ENCODE data around the gene MS4A3. TPM values are rescaled to one million over a fixed set of nuclear protein-coding genes. Genes with fewer than 3 reads are reported as not detected.
"Not testable (repeated sequence)": the region's sequence is repeated elsewhere in the genome, so short reads cannot be mapped to it uniquely, and the experiment has no call there.

Gene MS4A3
- polyA plus RNA-seq, 3 donors = 0.56 to 1.6 (median 0.83) TPM

DNA sequence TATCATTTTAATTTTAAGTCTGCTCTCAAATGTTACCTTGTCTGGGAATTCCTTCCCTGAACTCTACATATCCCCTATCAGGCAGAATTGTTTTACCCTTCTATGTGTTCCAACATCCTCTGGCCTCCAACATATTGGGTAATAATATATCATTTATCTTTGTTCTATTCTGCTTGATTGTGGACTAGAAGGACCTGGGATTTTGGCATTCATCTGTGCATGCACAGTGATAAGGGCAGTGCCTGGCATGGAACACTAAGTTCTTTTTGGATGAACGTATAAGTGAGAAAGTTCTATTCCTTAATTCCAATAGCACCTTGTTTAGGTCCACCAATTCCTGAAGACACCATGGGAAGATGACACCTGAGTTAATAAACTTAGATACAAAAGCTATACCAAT is 30.8 kb downstream of the MS4A3 start:
- no peak for DNase-seq (ENCODE audit: low read depth in 3 of 3, low spot score in 2 of 3)

DNA sequence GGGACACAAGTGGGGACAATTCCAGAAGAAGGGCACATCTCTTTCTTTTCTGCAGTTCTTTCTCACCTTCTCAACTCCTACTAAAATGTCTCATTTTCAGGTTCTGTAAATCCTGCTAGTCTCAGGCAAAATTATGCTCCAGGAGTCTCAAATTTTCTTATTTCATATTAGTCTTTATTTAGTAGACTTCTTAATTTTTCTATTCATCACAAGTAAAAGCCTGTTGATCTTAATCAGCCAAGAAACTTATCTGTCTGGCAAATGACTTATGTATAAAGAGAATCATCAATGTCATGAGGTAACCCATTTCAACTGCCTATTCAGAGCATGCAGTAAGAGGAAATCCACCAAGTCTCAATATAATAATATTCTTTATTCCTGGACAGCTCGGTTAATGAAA is 31.9 kb downstream of the MS4A3 start, which contains the start of gene MS4A2:
TSS of gene MS4A2 (plus strand) at position 301 of the 400 bp plus-strand sequence. CDS start 102 bp downstream, outside the sequence.
- no peak for DNase-seq (ENCODE audit: low read depth in 3 of 3, low spot score in 2 of 3)

DNA sequence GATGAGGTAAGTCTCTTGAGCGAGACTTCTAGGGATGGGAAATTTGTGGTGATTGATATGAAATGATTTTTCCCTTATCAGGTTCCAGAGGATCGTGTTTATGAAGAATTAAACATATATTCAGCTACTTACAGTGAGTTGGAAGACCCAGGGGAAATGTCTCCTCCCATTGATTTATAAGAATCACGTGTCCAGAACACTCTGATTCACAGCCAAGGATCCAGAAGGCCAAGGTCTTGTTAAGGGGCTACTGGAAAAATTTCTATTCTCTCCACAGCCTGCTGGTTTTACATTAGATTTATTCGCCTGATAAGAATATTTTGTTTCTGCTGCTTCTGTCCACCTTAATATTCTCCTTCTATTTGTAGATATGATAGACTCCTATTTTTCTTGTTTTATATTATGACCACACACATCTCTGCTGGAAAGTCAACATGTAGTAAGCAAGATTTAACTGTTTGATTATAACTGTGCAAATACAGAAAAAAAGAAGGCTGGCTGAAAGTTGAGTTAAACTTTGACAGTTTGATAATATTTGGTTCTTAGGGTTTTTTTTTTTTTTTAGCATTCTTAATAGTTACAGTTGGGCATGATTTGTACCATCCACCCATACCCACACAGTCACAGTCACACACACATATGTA is 39.1 kb downstream of the MS4A3 start:
- no peak for DNase-seq (ENCODE audit: low read depth in 3 of 3, low spot score in 2 of 3)

DNA sequence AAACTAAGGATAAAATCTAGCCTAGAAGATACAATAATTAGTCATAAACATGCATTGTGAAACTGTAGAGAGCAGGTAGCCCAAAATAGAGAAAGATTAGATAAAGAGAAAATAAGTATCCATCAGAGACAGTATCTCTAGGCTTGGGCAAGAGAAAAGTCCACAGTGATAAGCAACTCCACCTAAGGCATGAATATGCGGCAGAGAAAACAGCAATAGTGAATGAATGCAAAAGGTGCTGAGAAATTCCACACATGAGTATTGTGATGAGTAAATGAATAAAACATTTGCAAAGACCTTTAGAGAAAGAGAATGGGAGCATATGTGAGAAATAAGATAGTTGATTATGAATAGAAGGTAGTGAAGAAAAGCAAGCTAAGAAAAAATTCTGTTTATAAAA is 40.7 kb downstream of the MS4A3 start:
- no peak for DNase-seq (ENCODE audit: low read depth in 3 of 3, low spot score in 2 of 3)

DNA sequence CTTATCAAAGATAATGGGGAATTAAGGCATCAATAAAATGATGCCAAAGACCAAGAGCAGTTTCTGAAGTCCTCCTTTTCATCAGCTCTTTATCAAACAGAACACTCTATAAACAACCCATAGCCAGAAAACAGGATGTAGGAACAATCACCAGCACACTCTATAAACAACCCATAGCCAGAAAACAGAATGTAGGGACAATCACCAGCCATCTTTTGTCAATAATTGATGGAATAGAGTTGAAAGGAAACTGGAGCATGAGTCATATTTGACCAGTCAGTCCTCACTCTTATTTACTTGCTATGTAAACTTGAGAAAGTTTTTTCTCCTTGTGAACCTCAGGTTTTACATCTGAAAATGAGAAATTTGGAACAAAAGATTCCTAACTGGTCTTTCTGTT is 42.0 kb downstream of the MS4A3 start:
- DNase-seq (ENCODE audit: low read depth in 3 of 3, low spot score in 2 of 3) = no peak

DNA sequence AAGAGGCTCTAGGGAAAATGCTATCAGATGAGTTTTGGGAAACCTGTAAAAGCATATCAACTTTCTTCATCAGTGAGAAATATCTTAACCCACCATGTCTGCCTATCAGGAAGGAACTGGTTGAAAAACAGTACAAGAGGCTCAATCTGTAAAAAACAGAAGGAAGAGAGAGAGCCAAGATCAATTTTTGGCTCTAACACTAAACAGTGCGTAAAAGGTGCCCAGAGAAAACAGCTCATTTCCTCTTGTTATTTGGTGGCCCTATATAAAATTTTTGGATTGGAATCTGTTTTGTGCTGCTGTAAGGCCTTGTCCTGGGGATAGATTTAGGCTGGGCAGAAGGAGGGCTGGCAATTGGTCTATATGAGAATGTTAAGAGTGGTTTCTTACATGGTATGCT is 44.1 kb downstream of the MS4A3 start:
- DNase-seq (ENCODE audit: low read depth in 3 of 3, low spot score in 2 of 3) = no peak

DNA sequence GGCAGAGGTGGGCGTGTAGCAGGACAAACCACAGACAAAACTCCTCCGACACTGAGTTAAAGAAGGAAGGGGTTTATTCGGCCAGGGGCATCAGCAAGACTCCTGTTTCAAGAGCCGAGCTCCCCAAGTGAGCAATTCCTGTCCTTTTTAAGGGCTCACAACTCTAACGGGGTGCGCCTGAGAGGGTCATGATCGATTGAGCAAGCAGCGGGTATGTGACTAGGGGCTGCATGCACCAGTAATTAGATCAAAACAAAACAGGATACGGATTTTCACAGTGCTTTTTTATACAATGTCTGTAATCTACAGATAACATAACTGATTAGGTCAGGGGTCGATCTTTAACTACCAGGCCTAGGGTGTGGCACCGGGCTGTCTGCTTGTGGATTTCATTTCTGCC is 44.9 kb downstream of the MS4A3 start:
- DNase-seq (ENCODE audit: low read depth in 3 of 3, low spot score in 2 of 3) = not testable (repeated sequence)

DNA sequence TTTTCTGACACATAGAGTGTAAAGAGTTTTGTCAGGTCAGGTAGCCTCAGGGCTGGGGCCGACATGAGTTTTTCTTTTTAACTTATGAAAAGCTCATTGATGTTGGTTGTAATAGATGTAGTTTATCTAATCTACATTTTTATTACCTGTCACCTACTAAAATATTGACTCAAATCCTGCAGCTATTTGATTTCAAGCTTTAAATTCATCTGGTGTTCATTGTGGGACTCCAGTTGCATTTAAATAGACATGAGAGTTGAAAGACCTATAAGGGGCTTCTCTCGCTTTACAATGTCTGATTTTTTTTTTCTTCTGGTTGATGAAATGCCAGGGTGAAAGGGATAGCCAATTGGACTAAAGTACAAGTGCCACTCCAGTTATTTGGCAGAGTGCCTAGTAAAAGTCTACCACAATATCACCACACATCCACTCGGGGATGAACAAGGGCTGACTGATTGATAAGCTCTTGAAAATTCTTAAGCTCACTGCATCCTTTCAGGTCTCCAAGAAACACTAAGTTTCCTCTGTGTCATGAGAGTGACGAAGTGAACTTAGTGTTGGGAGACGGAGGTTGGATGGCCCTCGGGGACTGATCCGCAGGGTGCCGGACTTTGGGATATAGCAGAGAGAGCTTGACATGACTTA is 48.1 kb downstream of the MS4A3 start:
- DNase-seq (ENCODE audit: low read depth in 3 of 3, low spot score in 2 of 3) = not testable (repeated sequence)

DNA sequence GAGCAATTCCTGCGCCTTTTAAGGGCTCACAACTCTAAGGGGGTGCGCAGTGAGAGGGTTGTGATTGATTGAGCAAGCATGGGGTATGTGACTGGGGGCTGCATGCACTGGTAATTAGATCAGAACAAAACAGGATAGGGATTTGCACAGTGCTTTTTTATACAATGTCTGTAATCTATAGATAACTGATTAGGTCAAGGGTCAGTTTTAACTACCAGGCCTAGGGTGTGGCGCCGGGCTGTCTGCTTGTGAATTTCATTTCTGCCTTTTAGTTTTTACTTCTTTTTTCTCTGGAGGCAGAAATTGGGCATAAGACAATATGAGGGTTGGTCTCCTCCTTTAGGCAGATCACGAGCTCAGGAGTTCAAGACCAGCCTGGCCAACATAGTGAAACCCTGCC is 52.2 kb downstream of the MS4A3 start:
- DNase-seq (ENCODE audit: low read depth in 3 of 3, low spot score in 2 of 3) = not testable (repeated sequence)

DNA sequence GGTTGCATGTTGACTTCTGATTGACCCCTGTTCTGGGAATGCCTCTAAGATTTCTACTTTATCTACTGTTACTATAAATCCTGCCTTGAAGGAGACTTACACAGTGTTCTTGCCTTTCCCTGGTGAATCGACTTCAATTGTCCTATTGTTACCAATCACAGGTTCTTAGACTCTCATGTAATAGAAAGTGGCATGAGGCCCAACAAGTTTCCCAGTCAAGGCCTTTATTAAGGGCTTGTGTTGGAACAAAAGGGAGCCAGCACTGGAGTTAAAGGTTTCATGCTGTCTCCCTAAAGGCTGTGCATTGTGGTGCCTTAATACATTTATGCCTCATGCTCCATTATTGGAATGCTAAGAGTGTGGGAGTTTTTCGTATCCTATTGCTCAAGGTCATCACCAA is 55.3 kb downstream of the MS4A3 start:
- no peak for DNase-seq (ENCODE audit: low read depth in 3 of 3, low spot score in 2 of 3)

DNA sequence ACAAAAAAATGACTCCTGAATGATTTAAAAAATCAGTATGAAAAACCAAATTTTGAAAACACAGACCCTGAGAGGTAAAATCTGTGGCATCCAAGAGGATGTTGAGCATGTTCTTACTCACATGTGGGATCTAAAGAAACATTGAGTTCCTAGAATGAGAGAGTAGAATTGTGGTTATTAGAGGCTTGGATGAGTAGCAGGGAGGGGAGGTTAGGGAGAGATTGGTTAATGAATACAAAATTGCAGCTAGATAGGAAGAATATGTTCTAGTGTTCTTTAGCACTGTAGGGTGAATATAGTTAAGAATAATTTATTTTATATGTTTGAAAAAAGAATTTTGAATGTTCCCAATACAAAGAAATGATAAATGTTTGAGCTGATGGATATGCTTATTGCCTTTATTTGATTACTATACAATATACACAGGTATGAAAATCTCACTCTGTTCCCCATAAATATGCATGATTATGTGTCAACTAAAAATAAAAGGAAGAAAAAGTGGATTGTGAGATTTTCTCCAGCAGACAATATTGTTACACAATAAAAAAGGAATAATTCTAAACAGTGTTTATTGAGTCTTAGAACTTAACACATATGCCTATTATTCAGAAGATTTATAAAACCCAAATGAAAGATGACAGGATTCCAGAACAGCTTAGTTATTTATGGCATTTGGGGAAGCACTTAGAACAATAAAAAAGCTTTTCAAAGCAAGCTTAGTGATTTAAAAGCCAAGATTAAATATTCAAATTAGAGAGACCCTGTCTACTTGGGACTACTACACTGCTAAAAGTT is 60.7 kb downstream of the MS4A3 start:
- DNase-seq (ENCODE audit: low read depth in 3 of 3, low spot score in 2 of 3) = no peak

DNA sequence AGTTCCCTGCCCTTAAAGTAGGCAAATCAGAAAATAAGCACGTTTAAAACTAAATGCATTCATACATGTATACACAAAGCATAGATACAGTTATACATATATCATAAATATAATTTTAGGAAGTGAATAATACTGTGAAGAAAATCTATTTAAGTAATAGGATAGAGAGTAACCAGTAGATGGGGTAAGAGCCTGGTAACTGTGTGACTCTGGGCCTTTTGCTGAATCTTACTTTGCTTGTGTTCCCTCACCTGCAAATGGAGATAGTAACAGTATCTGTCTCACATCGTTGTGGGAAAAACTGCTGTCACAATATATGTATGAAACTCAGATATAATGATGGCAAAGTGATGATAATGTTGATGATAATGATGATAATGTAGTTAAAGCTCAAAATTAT is 61.9 kb downstream of the MS4A3 start:
- DNase-seq (ENCODE audit: low read depth in 3 of 3, low spot score in 2 of 3) = no peak

DNA sequence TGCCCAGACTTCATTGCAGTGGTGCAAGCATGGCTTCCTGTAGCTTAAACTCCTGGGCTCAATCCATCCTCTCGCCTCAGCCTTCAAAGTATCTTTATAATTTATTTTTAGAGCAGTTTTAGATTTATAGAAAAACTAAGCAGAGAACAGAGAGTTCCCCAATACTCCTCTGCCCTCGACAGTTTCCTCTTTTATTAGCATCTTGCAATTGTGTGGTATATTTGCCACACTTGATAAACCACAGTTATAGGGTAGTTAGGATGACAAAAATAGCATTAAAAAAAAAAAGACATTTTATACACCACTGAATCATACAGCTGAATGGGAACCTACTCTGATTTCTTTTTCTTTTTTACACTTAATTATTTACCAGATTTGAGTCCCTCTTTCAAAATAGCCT is 63.2 kb downstream of the MS4A3 start:
- DNase-seq (ENCODE audit: low read depth in 3 of 3, low spot score in 2 of 3) = no peak

Other genes with a start within 250 kb of the MS4A3 start
- gene MRPL16, start 245.9 kb upstream of the MS4A3 start, polyA plus RNA-seq (ENCODE audit: insufficient read length in 3 of 3) = 10 to 100 TPM; 60.2 to 68.3 (median 62.8) TPM
- not detected for gene CBLIF, start 211.2 kb upstream of the MS4A3 start, polyA plus RNA-seq (ENCODE audit: insufficient read length in 3 of 3)
- gene TCN1, start 190.2 kb upstream of the MS4A3 start, polyA plus RNA-seq (ENCODE audit: insufficient read length in 3 of 3) = not detected
- under 1 TPM in 1 of 3 donors, not detected in 2; 0.20 TPM for gene OOSP3, start 177.9 kb upstream of the MS4A3 start, polyA plus RNA-seq (ENCODE audit: insufficient read length in 3 of 3)
- under 1 TPM; 0.16 to 0.19 (median 0.18) TPM for gene OOSP1, start 118.2 kb upstream of the MS4A3 start, polyA plus RNA-seq (ENCODE audit: insufficient read length in 3 of 3)
- gene OOSP4A, start 92.6 kb upstream of the MS4A3 start, polyA plus RNA-seq (ENCODE audit: insufficient read length in 3 of 3) = under 1 TPM in 1 of 3 donors, not detected in 2; 0.37 TPM
- not detected for gene OOSP4B, start 39.5 kb upstream of the MS4A3 start, polyA plus RNA-seq (ENCODE audit: insufficient read length in 3 of 3)
- gene OOSP2, start 16.3 kb upstream of the MS4A3 start, polyA plus RNA-seq (ENCODE audit: insufficient read length in 3 of 3) = not detected
- not detected for gene MS4A2, start 32.0 kb downstream of the MS4A3 start, polyA plus RNA-seq (ENCODE audit: insufficient read length in 3 of 3)
- 10 to 100 TPM; 17.0 to 21.0 (median 17.5) TPM for gene MS4A6A, start 126.4 kb downstream of the MS4A3 start, polyA plus RNA-seq (ENCODE audit: insufficient read length in 3 of 3)
- gene MS4A4E, start 186.5 kb downstream of the MS4A3 start, polyA plus RNA-seq (ENCODE audit: insufficient read length in 3 of 3) = under 1 TPM; 0.45 to 0.68 (median 0.65) TPM
- 1 to 10 TPM; 4.7 to 7.4 (median 6.6) TPM for gene MS4A4A, start 224.0 kb downstream of the MS4A3 start, polyA plus RNA-seq (ENCODE audit: insufficient read length in 3 of 3)

Measured in right renal cortex interstitium (tissue), 3 donors.